GM18870 (cell line): ENCODE results near the gene PRR3.
"Not testable (repeated sequence)": the region's sequence is repeated elsewhere in the genome, so short reads cannot be mapped to it uniquely, and the experiment has no call there.

Experiments used
- ATAC-seq: cut with Tn5 transposase; IDR thresholded peaks from one replicate; pipeline ENCODE4 v1.9.1; 2021; ENCODE audit warnings: moderate library complexity; ENCODE audit not compliant: unreplicated experiment

The PRR3 gene

GRCh38 chr6:30570263-30570662, 13.2 kb downstream of the PRR3 start:
- ATAC-seq = no peak

- peak; percentile 37 for ATAC-seq
Measured at GRCh38 chr6:30570740-30571074, 13.6 kb downstream of the PRR3 start.

- ATAC-seq = peak; percentile 78
Measured at GRCh38 chr6:30571075-30571761, 14.1 kb downstream of the PRR3 start, which contains the start of gene ABCF1. Gene ABCF1, plus strand, starts transcription at chr6:30571442. Its CDS starts 46 bp downstream, at chr6:30571488.

GRCh38 chr6:30571762-30572082, 14.6 kb downstream of the PRR3 start:
- ATAC-seq = no peak

- no peak for ATAC-seq
Measured at GRCh38 chr6:30572148-30572547, 15.1 kb downstream of the PRR3 start.

GRCh38 chr6:30573113-30573512, 16.0 kb downstream of the PRR3 start:
- ATAC-seq = no peak

GRCh38 chr6:30578051-30578450, 21.0 kb downstream of the PRR3 start:
- ATAC-seq = no peak

GRCh38 chr6:30583921-30584320, 26.8 kb downstream of the PRR3 start:
- no peak for ATAC-seq

GRCh38 chr6:30589754-30590358, 32.8 kb downstream of the PRR3 start:
- ATAC-seq = no peak

GRCh38 chr6:30590509-30590908, 33.4 kb downstream of the PRR3 start:
- ATAC-seq = no peak

- no peak for ATAC-seq
Measured at GRCh38 chr6:30591008-30591407, 33.9 kb downstream of the PRR3 start.

GRCh38 chr6:30592287-30592686, 35.2 kb downstream of the PRR3 start:
- no peak for ATAC-seq

GRCh38 chr6:30597315-30598144, 40.4 kb downstream of the PRR3 start:
- ATAC-seq = not testable (repeated sequence)

GRCh38 chr6:30598912-30599624, 42.0 kb downstream of the PRR3 start:
- no peak for ATAC-seq

- ATAC-seq = no peak
Measured at GRCh38 chr6:30599625-30600324, 42.7 kb downstream of the PRR3 start.

- ATAC-seq = no peak
Measured at GRCh38 chr6:30600451-30600961, 43.4 kb downstream of the PRR3 start.

GRCh38 chr6:30601436-30601814, 44.3 kb downstream of the PRR3 start:
- no peak for ATAC-seq

- ATAC-seq = no peak
Measured at GRCh38 chr6:30601815-30602641, 44.9 kb downstream of the PRR3 start.

- ATAC-seq = no peak
Measured at GRCh38 chr6:30603961-30604360, 46.9 kb downstream of the PRR3 start.

- no peak for ATAC-seq
Measured at GRCh38 chr6:30610065-30610464, 53.0 kb downstream of the PRR3 start.
